Nephron progenitor cell (in vitro differentiated cells): ENCODE measurements around the gene IL32.

Experiments used
- DNase-seq: peaks from one replicate; pipeline ENCODE4 v3.0.0; 2021
- H3K27ac Mint-ChIP-seq: 2 replicates; pipeline ENCODE4 v1.8.0; 2021; ENCODE audit warnings: mild to moderate bottlenecking, moderate library complexity, mixed read lengths
- H3K27me3 Mint-ChIP-seq: 2 replicates; pipeline ENCODE4 v1.8.0; 2021; ENCODE audit warnings: mild to moderate bottlenecking, low read depth, mixed read lengths; ENCODE audit not compliant: poor library complexity
- H3K36me3 Mint-ChIP-seq: 2 replicates; pipeline ENCODE4 v1.8.0; 2021; ENCODE audit warnings: low read depth, mixed read lengths
- H3K4me1 Mint-ChIP-seq: 2 replicates; pipeline ENCODE4 v1.8.0; 2021; ENCODE audit warnings: mixed read lengths
- H3K4me3 Mint-ChIP-seq: 2 replicates; pipeline ENCODE4 v1.8.0; 2021; ENCODE audit warnings: mild to moderate bottlenecking, moderate library complexity, mixed read lengths
- H3K9me3 Mint-ChIP-seq: 2 replicates; pipeline ENCODE4 v1.8.0; 2021; ENCODE audit warnings: mild to moderate bottlenecking, moderate library complexity, mixed read lengths
- TF ChIP-seq, protein P1 (sequence below): fragments of 200-600 bp; sonication (generic); IDR thresholded peaks from 2 replicates; pipeline ENCODE4 v1.5.0; 2021; ENCODE audit warnings: antibody characterized with exemption

IL32 gene

DNA sequence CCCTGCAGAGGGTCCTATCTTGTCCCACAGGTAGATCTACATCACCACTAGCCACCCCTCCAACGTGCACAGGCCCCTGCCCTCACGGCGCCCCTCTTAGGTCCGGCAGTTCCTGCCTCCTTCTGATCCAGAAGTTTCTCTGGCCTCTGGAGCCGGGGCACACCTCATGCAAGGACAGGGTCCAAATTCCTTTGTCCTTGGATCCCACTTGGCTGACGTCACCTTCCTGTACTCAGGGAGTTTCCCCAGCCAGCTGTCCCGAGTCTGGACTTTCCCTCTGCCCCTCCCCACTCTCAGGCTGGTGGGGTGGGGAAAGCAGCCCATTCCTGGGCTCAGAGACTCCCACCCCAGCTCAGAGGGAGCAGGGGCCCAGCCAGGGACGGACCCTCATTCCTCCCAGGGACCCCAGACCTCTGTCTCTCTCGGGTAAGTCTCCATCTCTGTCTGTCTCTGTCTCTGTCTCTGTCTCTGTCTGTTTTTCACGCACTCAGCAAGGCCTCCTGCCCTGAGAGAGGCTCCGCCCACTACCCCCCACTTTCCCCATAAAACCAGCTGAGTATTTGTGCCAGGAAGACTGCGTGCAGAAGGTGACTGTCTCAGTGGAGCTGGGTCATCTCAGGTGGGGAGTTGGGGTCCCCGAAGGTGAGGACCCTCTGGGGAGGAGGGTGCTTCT lies at the start of gene IL32:
Gene IL32, plus strand, starts transcription at position 572 of the 673 bp plus-strand sequence. CDS start 172 bp downstream, outside the sequence.
- Mint-ChIP-seq H3K36me3 (no peaks in the 10 kb centered on the region), H3K27ac (peak within 1 kb of the TSS; percentile 14), H3K9me3 (no peaks in the 10 kb centered on the region), H3K4me3 (no peak within 1 kb of the TSS), H3K27me3 (peaks cover 14% of the 10 kb centered on the region), H3K4me1 (peaks cover 27% of the 10 kb centered on the region)
- DNase-seq = no peak
- TF ChIP-seq, protein P1, sequence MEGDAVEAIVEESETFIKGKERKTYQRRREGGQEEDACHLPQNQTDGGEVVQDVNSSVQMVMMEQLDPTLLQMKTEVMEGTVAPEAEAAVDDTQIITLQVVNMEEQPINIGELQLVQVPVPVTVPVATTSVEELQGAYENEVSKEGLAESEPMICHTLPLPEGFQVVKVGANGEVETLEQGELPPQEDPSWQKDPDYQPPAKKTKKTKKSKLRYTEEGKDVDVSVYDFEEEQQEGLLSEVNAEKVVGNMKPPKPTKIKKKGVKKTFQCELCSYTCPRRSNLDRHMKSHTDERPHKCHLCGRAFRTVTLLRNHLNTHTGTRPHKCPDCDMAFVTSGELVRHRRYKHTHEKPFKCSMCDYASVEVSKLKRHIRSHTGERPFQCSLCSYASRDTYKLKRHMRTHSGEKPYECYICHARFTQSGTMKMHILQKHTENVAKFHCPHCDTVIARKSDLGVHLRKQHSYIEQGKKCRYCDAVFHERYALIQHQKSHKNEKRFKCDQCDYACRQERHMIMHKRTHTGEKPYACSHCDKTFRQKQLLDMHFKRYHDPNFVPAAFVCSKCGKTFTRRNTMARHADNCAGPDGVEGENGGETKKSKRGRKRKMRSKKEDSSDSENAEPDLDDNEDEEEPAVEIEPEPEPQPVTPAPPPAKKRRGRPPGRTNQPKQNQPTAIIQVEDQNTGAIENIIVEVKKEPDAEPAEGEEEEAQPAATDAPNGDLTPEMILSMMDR = no peak

DNA sequence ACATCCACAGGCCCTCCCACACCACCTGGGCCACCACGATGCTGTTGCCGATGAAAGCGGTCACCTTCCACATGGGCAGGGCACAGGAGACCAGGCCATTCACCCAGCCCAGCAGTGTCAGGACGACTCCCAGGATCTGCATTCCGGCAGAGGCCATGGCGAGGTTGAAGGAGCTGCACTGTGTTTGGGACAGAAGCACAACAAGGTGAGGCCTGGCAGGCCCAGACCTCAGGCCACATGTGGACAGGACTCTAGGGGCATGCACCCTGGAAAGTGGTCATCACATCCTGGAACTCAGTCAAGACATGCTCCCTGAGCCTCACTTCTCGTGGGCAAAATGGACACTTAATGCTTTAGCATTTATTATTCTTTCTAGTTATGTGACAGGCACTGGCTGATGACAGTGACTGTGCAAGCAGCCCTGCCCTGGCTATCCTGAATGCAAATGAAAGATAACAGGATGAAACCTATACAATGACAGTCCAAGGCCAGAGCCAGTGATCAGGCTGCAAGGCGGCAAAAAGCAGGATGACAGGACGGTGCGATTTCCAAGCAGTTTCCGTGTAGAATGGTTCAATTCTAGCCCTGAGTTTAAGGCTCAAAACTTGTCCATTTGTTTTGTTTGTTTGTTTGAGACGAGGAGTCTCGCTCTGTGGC lies 49.4 kb upstream of the IL32 start:
- DNase-seq = no peak
- TF ChIP-seq, protein P1 = no peak
- Mint-ChIP-seq H3K36me3 (no peaks in the 10 kb centered on the region), H3K27me3 (peaks cover 43% of the 10 kb centered on the region), H3K4me3 (peak overlapping the region; percentile 55), H3K27ac (no peak overlapping the region), H3K4me1 (peaks cover 38% of the 10 kb centered on the region), H3K9me3 (no peaks in the 10 kb centered on the region)

DNA sequence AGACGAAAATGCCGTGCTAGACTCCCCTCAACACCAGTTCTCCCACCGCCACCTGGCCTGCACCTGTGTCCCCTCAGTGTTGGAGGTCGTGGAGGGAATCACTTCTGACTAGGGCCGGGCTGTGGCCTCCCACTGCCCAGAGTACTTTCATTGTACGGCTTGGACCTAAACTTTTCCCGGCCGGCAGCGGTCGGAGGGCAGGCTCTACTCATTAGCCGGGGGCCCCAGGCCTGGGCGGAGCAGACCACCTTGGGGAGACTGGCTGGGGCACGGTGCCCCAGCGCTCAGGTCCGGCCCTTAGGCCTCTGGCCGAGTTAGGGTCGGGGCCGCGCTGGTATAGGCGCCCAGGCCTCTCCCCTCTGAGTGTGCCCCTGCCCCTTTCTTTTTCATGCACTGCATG lies 48.1 kb upstream of the IL32 start:
- peaks cover 33% of the 10 kb centered on the region for H3K27me3 Mint-ChIP-seq
- no peaks in the 10 kb centered on the region for H3K9me3 Mint-ChIP-seq
- peak overlapping the region; percentile 71 for H3K4me3 Mint-ChIP-seq
- H3K4me1 Mint-ChIP-seq = peaks cover 47% of the 10 kb centered on the region
- no peak overlapping the region for H3K27ac Mint-ChIP-seq
- no peaks in the 10 kb centered on the region for H3K36me3 Mint-ChIP-seq
- TF ChIP-seq, protein P1 = no peak
- no peak for DNase-seq

GRCh38 chr16:3017794-3018506 lies 47.5 kb upstream of the IL32 start, which contains the start of gene CLDN6:
Gene CLDN6 (minus strand): TSS chr16:3018183. CDS start chr16:3016021, 2,162 bp downstream.
- Mint-ChIP-seq H3K4me1 (peaks cover 47% of the 10 kb centered on the region), H3K9me3 (no peaks in the 10 kb centered on the region), H3K4me3 (peak within 1 kb of the TSS; percentile 86), H3K27ac (no peak within 1 kb of the TSS), H3K36me3 (no peaks in the 10 kb centered on the region), H3K27me3 (peaks cover 27% of the 10 kb centered on the region)
- TF ChIP-seq, protein P1 = peak; percentile 66
- peak; percentile 85 for DNase-seq

GRCh38 chr16:3019594-3020246 lies 45.7 kb upstream of the IL32 start:
- TF ChIP-seq, protein P1 = no peak
- H3K4me3 Mint-ChIP-seq = peak overlapping the region; percentile 80
- no peak for DNase-seq
- H3K4me1 Mint-ChIP-seq = peaks cover 53% of the 10 kb centered on the region
- peak overlapping the region; percentile 51 for H3K27ac Mint-ChIP-seq
- no peaks in the 10 kb centered on the region for H3K9me3 Mint-ChIP-seq
- peaks cover 12% of the 10 kb centered on the region for H3K27me3 Mint-ChIP-seq
- peaks cover 4% of the 10 kb centered on the region for H3K36me3 Mint-ChIP-seq
